ENCODE data around the gene TRIM16.
"Not testable (repeated sequence)": the region's sequence is repeated elsewhere in the genome, so short reads cannot be mapped to it uniquely, and the experiment has no call there.

Gene TRIM16

GRCh38 chr17:15615850-15616249, 68.3 kb downstream of the TRIM16 start:
- DNase-seq (ENCODE audit: low spot score): not testable (repeated sequence)

GRCh38 chr17:15613111-15613510, 71.0 kb downstream of the TRIM16 start:
- not testable (repeated sequence) for DNase-seq (ENCODE audit: low spot score)

- DNase-seq (ENCODE audit: low spot score): not testable (repeated sequence)
Observed at GRCh38 chr17:15592960-15593359, 91.2 kb downstream of the TRIM16 start.

GRCh38 chr17:15591986-15592385, 92.1 kb downstream of the TRIM16 start:
- DNase-seq (ENCODE audit: low spot score): not testable (repeated sequence)

- not testable (repeated sequence) for DNase-seq (ENCODE audit: low spot score)
Observed at GRCh38 chr17:15590844-15591243, 93.3 kb downstream of the TRIM16 start.

GRCh38 chr17:15589544-15590536, 94.3 kb downstream of the TRIM16 start:
- DNase-seq (ENCODE audit: low spot score): peak; percentile 13

GRCh38 chr17:15588017-15588416, 96.1 kb downstream of the TRIM16 start:
- not testable (repeated sequence) for DNase-seq (ENCODE audit: low spot score)

- not testable (repeated sequence) for DNase-seq (ENCODE audit: low spot score)
Observed at GRCh38 chr17:15583313-15583712, 100.8 kb downstream of the TRIM16 start.

GRCh38 chr17:15581462-15581861, 102.6 kb downstream of the TRIM16 start:
- not testable (repeated sequence) for DNase-seq (ENCODE audit: low spot score)

All from CD4-positive, alpha-beta T cell treated with Interleukin-2 at 100 ng/mL for 4 hours (primary cell).